ENCODE measurements around the gene ICE1. TPM values are rescaled to one million over a fixed set of nuclear protein-coding genes. Genes with fewer than 3 reads are reported as not detected.

The ICE1 gene
- total and polyA plus RNA-seq, 2 donors (not counting 1 experiment from before 2014, with no cell fraction given): 6.5 to 39.7 TPM

DNA sequence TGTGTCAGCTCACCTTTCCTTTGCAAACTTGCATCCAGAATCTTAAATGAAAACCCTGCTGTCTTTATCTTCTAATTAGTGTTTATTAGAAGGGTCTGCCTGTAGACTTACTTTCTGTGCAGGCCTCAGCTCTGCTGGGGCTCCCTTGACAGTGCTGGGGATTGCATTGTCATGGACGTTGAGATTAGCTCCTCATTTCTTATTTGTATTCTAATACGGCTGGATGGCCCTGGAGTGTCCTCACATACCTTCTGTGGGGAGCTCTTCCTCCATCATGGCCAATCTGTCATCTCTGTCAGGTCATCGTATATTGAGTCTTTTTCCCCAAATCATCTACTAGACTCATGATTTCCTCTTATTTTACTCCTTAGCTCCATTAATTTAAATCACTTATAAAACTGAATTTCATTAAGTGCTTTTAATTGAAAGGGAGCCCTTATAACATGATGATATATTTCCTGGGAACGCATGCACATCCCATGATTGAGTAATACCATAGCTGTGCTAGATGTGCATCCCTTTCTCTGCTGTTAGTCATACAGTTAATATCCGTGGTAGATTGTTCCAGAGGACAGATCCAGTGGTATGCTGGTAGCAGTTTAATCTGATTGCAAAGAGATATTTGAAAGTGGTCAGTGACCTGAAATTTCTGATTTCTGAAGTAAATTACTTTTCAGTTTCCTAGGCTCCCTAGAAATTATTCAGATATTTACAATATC, 61.6 kb downstream of the ICE1 start:
- no peak for TF ChIP-seq EZH2 (IDR thresholded peaks at IDR 0.05; ENCODE audit: borderline replicate concordance, insufficient read depth, low read depth, low read length, poor library complexity, severe bottlenecking)
- TF ChIP-seq, protein P1, sequence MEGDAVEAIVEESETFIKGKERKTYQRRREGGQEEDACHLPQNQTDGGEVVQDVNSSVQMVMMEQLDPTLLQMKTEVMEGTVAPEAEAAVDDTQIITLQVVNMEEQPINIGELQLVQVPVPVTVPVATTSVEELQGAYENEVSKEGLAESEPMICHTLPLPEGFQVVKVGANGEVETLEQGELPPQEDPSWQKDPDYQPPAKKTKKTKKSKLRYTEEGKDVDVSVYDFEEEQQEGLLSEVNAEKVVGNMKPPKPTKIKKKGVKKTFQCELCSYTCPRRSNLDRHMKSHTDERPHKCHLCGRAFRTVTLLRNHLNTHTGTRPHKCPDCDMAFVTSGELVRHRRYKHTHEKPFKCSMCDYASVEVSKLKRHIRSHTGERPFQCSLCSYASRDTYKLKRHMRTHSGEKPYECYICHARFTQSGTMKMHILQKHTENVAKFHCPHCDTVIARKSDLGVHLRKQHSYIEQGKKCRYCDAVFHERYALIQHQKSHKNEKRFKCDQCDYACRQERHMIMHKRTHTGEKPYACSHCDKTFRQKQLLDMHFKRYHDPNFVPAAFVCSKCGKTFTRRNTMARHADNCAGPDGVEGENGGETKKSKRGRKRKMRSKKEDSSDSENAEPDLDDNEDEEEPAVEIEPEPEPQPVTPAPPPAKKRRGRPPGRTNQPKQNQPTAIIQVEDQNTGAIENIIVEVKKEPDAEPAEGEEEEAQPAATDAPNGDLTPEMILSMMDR (IDR thresholded peaks at IDR 0.05): no peak
- no peaks in the 10 kb centered on the region for H3K27me3 ChIP-seq (replicated peaks in 1 of 4; ENCODE audit: control extremely low read depth in 1 of 4, control insufficient read depth in 3 of 4, insufficient read depth in 4 of 4, low read length in 3 of 4)
- intact Hi-C loops (cut with micrococcal nuclease): no loop called here
- no peak overlapping the region for H3K9ac ChIP-seq (ENCODE audit: low read length)
- no peak overlapping the region for H3K27ac Mint-ChIP-seq
- H3K79me2 ChIP-seq (ENCODE audit: control insufficient read depth, insufficient read depth, low read length): no peaks in the 10 kb centered on the region
- CTCF ChIA-PET: interaction anchor here (2.8 kb wide), 1 partner anchor 10 kb away, joined by 10 read pairs; no protein-coding TSS in a partner anchor
- no peaks in the 10 kb centered on the region for H4K20me1 ChIP-seq (ENCODE audit: control insufficient read depth, insufficient read depth, low read length, poor library complexity, severe bottlenecking)
- H3K36me3 ChIP-seq (replicated peaks in 1 of 2; ENCODE audit: control extremely low read depth in 1 of 2, control insufficient read depth in 1 of 2, extremely low read depth in 1 of 2, insufficient read depth in 2 of 2, low read length in 1 of 2): peaks cover 2 to 19% of the 10 kb centered on the region in 2 experiments
- no peak overlapping the region for H3K4me3 ChIP-seq (ENCODE audit: control extremely low read depth in 1 of 5, extremely low read depth in 1 of 5, insufficient read depth in 1 of 5, low read depth in 2 of 5, low read length in 4 of 5)
- whole genome bisulfite sequencing (ENCODE audit: insufficient coverage): 93% methylated on average over 3 of the region's 5 CpGs
- H3K27me3 Mint-ChIP-seq: no peaks in the 10 kb centered on the region
- no peaks in the 10 kb centered on the region for H3K9me3 ChIP-seq (ENCODE audit: control extremely low read depth in 1 of 3, control insufficient read depth in 2 of 3, insufficient read depth in 1 of 3, low read length in 2 of 3)
- no peak overlapping the region for H3K4me3 Mint-ChIP-seq
- POLR2A ChIA-PET: no interaction called here
- no peak overlapping the region for H3K4me2 ChIP-seq (replicated peaks; ENCODE audit: low read depth, low read length, poor library complexity, severe bottlenecking)
- H2AFZ ChIP-seq (ENCODE audit: insufficient read depth, low read depth, low read length, poor library complexity, severe bottlenecking): no peak overlapping the region
- no peak for DNase-seq
- H3K4me1 Mint-ChIP-seq: peaks cover 24% of the 10 kb centered on the region
- no peak for ATAC-seq (ENCODE audit: low read depth)
- peaks cover 0 to 4% of the 10 kb centered on the region in 2 donors for H3K4me1 ChIP-seq (ENCODE audit: control insufficient read depth in 2 of 2, insufficient read depth in 2 of 2, low read length in 2 of 2)
- peaks cover 3% of the 10 kb centered on the region for H3K9me3 Mint-ChIP-seq (ENCODE audit: insufficient read depth)
- no peak overlapping the region for H3K27ac ChIP-seq (ENCODE audit: low read length in 2 of 2)

DNA sequence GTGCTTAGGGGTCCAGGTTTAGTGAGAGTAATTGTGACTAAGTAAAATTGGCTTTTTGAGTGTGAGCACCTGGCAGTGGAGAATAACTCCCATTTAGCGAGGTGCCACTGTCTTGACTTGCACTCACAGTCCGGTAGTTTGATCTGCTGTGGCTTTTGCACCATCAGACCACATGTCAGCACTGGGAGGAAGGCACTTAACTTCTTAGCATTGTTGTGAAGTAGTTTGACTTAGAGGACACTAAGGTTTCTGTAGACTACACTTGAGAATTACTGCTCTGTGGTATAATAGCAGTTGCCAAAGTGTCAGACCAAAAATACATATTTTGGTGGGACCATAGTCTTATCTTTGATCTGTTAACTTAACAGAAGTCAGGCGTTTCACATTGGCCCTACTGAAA, 63.6 kb downstream of the ICE1 start:
- Histone ChIP-seq H2AFZ (ENCODE audit: insufficient read depth, low read depth, low read length, poor library complexity, severe bottlenecking) (no peak overlapping the region), H3K36me3 (replicated peaks in 1 of 2; ENCODE audit: control extremely low read depth in 1 of 2, control insufficient read depth in 1 of 2, extremely low read depth in 1 of 2, insufficient read depth in 2 of 2, low read length in 1 of 2) (peaks cover 2 to 23% of the 10 kb centered on the region in 2 experiments), H3K27me3 (replicated peaks in 1 of 4; ENCODE audit: control extremely low read depth in 1 of 4, control insufficient read depth in 3 of 4, insufficient read depth in 4 of 4, low read length in 3 of 4) (no peaks in the 10 kb centered on the region), H3K4me3 (ENCODE audit: control extremely low read depth in 1 of 5, extremely low read depth in 1 of 5, insufficient read depth in 1 of 5, low read depth in 2 of 5, low read length in 4 of 5) (no peak overlapping the region), H4K20me1 (ENCODE audit: control insufficient read depth, insufficient read depth, low read length, poor library complexity, severe bottlenecking) (no peaks in the 10 kb centered on the region), H3K9me3 (ENCODE audit: control extremely low read depth in 1 of 3, control insufficient read depth in 2 of 3, insufficient read depth in 1 of 3, low read length in 2 of 3) (no peaks in the 10 kb centered on the region), H3K27ac (ENCODE audit: low read length in 2 of 2) (no peak overlapping the region), H3K4me1 (ENCODE audit: control insufficient read depth in 2 of 2, insufficient read depth in 2 of 2, low read length in 2 of 2) (no peaks in the 10 kb centered on the region), H3K4me2 (replicated peaks; ENCODE audit: low read depth, low read length, poor library complexity, severe bottlenecking) (no peak overlapping the region), H3K79me2 (ENCODE audit: control insufficient read depth, insufficient read depth, low read length) (no peaks in the 10 kb centered on the region), H3K9ac (ENCODE audit: low read length) (no peak overlapping the region)
- Mint-ChIP-seq H3K4me3 (no peak overlapping the region), H3K4me1 (peaks cover 6% of the 10 kb centered on the region), H3K27me3 (no peaks in the 10 kb centered on the region), H3K27ac (no peak overlapping the region), H3K9me3 (ENCODE audit: insufficient read depth) (no peaks in the 10 kb centered on the region)
- WGBS (ENCODE audit: insufficient coverage): 100% methylated on average over 2 of the region's 3 CpGs
- intact Hi-C loops (cut with micrococcal nuclease): no loop called here
- ChIA-PET POLR2A (no interaction called here), CTCF (no interaction called here)
- DNase-seq (no peak), ATAC-seq (ENCODE audit: low read depth) (no peak)
- TF ChIP-seq, protein P1 (IDR thresholded peaks at IDR 0.05): no peak
- no peak for TF ChIP-seq EZH2 (IDR thresholded peaks at IDR 0.05; ENCODE audit: borderline replicate concordance, insufficient read depth, low read depth, low read length, poor library complexity, severe bottlenecking)

Data from B cell (primary cell).